HepG2 (cell line): Measurements from ENCODE around the gene RNF114. TPM values are rescaled to one million over a fixed set of nuclear protein-coding genes. Genes with fewer than 3 reads are reported as not detected.
A peak's percentile ranks its signal among the peaks of the same experiment; 100 is the strongest.

Experiments
- ATF1 ChIP-seq: IDR thresholded peaks from 2 replicates; pipeline ENCODE4 v1.6.1; 2016; ENCODE audit warnings: mild to moderate bottlenecking, control low read depth
- EP300 ChIP-seq, 3 experiments: sonication (generic) in 1 of 3; formaldehyde crosslinking in 1 of 3; IDR thresholded peaks; 2 replicates each; pipeline versions ENCODE4 v1.5.1 to v1.6.1; 2011 to 2020; ENCODE audit warnings: low read depth in 2 of 3, low read length in 2 of 3, borderline replicate concordance in 1 of 3, improper control_type of control experiment in 1 of 3, mild to moderate bottlenecking in 1 of 3, missing genetic modification reagents in 1 of 3, moderate library complexity in 1 of 3
- KDM2A ChIP-seq: sonication (generic); formaldehyde crosslinking; IDR thresholded peaks from 2 replicates; pipeline ENCODE4 v1.4.0; 2020; ENCODE audit warnings: low read depth, missing genetic modification reagents, borderline replicate concordance
- MATR3 ChIP-seq: sonication (generic); formaldehyde crosslinking; IDR thresholded peaks from 2 replicates; pipeline ENCODE4 v1.4.0; 2020; ENCODE audit warnings: missing genetic modification reagents
- NR2F2 ChIP-seq: IDR thresholded peaks from 2 replicates; pipeline ENCODE4 v1.6.1; 2012; ENCODE audit warnings: low read depth, inconsistent platforms, borderline replicate concordance
- PAF1 ChIP-seq: IDR thresholded peaks from 2 replicates; pipeline ENCODE4 v1.6.1; 2016; ENCODE audit warnings: missing genetic modification reagents, missing compliant biosample characterization
- PHF5A ChIP-seq: IDR thresholded peaks from one replicate; pipeline ENCODE4 v1.6.1; 2018; ENCODE audit warnings: low read depth, missing genetic modification reagents; ENCODE audit not compliant: unreplicated experiment
- RBM39 ChIP-seq: fragments of 200-400 bp; formaldehyde crosslinking; IDR thresholded peaks from one replicate; pipeline ENCODE4 v1.6.1; 2018; ENCODE audit warnings: antibody characterized with exemption, mild to moderate bottlenecking, low read depth, low read length; ENCODE audit not compliant: poor library complexity, severe bottlenecking
- SAP130 ChIP-seq: IDR thresholded peaks from 2 replicates; pipeline ENCODE4 v1.6.1; 2016; ENCODE audit warnings: low read depth
- TGIF2 ChIP-seq: IDR thresholded peaks from 2 replicates; pipeline ENCODE4 v1.6.1; 2016; ENCODE audit warnings: control low read depth, missing compliant biosample characterization
- ZNF121 ChIP-seq: sonication (generic); formaldehyde crosslinking; IDR thresholded peaks from 2 replicates; pipeline ENCODE4 v1.5.0; 2020; ENCODE audit warnings: mild to moderate bottlenecking, missing genetic modification reagents
- ZNF329 ChIP-seq: sonication (generic); formaldehyde crosslinking; IDR thresholded peaks from 2 replicates; pipeline ENCODE4 v1.9.0; 2021; ENCODE audit warnings: low read depth, mild to moderate bottlenecking, missing genetic modification reagents
- ZNF33A ChIP-seq: sonication (generic); formaldehyde crosslinking; IDR thresholded peaks from 2 replicates; pipeline ENCODE4 v1.5.1; 2020; ENCODE audit warnings: missing genetic modification reagents, mild to moderate bottlenecking, moderate library complexity, borderline replicate concordance
- ZNF781 ChIP-seq: sonication (generic); formaldehyde crosslinking; IDR thresholded peaks from 2 replicates; pipeline ENCODE4 v1.5.1; 2020; ENCODE audit warnings: borderline replicate concordance, mild to moderate bottlenecking, missing genetic modification reagents; ENCODE audit errors: not compliant biosample characterization
- ZNF839 ChIP-seq: sonication (generic); formaldehyde crosslinking; IDR thresholded peaks from 2 replicates; pipeline ENCODE4 v1.4.0; 2020; ENCODE audit warnings: missing genetic modification reagents, mild to moderate bottlenecking, borderline replicate concordance
- polyA plus RNA-seq, 8 experiments: library from polyadenylated mRNA; depleted of rRNA in 3 of 8; stranded (reverse) in 7 of 8; unstranded in 1 of 8; fragments of >200 nt; fragmentation: Illumina TruSeq in 4 of 8; extraction: Trizol in 4 of 8; gene quantifications; 2 replicates each; pipeline versions ENCODE4 v1.2.1 to v1.2.3, GENCODE V29; 2011 to 2016; ENCODE audit warnings: low read depth in 4 of 8, missing spikeins in 1 of 8, mixed read lengths in 1 of 8; ENCODE audit not compliant: insufficient read depth in 1 of 8
- total RNA-seq, 5 experiments: library from RNA; depleted of rRNA; stranded (reverse); fragments of >200 nt; fragmentation: Illumina TruSeq; extraction: Trizol; gene quantifications; 2 replicates each; pipeline ENCODE4 v1.2.3, GENCODE V29; 2016; ENCODE audit warnings: low read depth in 1 of 5
- TF ChIP-seq, protein P1 (sequence below): conservative IDR thresholded peaks from 2 replicates; pipeline ENCODE4 v1.6.1; 2018; ENCODE audit warnings: missing genetic modification reagents
- TF ChIP-seq, protein P2 (sequence below): sonication (generic); formaldehyde crosslinking; IDR thresholded peaks from 2 replicates; pipeline ENCODE4 v1.9.0; 2022; ENCODE audit warnings: missing genetic modification reagents, mild to moderate bottlenecking, borderline replicate concordance
- TF ChIP-seq, protein P3 (sequence below): sonication (generic); formaldehyde crosslinking; IDR thresholded peaks from 2 replicates; pipeline ENCODE4 v1.8.0; 2022; ENCODE audit warnings: mild to moderate bottlenecking, missing genetic modification reagents
- TF ChIP-seq, protein P4 (sequence below): sonication (generic); formaldehyde crosslinking; IDR thresholded peaks from 2 replicates; pipeline ENCODE4 v1.4.0; 2020; ENCODE audit warnings: mild to moderate bottlenecking, missing genetic modification reagents
- TF ChIP-seq, protein P5 (sequence below): sonication (generic); formaldehyde crosslinking; IDR thresholded peaks from 2 replicates; pipeline ENCODE4 v1.4.0; 2020; ENCODE audit warnings: low read depth, mild to moderate bottlenecking, missing genetic modification reagents

RNF114 gene
- total and polyA plus RNA-seq, 2 of the 13 experiments (the other 11 are each of a cell fraction or from before 2014, with no cell fraction given), result 119 to 126 TPM

DNA sequence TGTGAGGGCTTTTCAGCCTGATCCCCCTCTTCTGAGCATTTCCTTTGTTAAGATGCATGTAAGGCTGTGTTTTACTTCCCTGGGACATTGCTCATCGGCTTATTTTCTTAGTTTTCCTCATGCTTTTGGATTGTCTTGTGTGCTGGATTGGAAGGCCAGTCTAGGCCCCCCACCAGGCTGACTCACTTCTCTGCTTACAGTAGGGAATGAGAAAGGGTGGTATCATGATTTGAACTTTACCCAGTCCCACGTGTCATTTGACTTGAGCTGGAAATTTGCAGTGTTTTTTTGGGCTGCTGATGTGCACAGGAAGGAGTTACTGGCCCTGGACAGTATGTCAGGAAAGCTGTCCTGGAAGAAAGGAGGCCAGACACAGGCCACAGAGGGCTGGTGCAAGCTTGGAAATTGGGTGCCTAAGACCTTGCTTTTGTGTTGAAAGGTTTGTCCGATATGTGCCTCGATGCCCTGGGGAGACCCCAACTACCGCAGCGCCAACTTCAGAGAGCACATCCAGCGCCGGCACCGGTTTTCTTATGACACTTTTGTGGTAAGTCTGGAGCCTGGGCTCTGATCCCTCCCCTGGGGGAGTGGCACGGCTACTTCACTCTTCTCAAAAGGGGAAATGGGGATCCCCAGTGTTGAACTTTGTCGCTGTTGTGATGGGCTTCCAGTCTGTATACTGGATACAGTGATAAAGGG is 12.8 kb downstream of the RNF114 start (continued):
- TF ChIP-seq ZNF121 (CRISPR knock-in tag) (0 out of 2 replicates have a peak, but pooled peaks have one; percentile 17), SAP130 (CRISPR knock-in tag) (peak; percentile 87), PAF1 (CRISPR knock-in tag) (no peak), TGIF2 (CRISPR knock-in tag) (no peak), ZNF839 (CRISPR knock-in tag) (no peak), ZNF329 (CRISPR knock-in tag) (no peak), EP300 (IDR thresholded peaks at IDR 0.05; ENCODE audit: low read depth in 2 of 2, low read length in 2 of 2) (no peak), EP300 (CRISPR knock-in tag; IDR thresholded peaks at IDR 0.05; ENCODE audit: borderline replicate concordance) (no peak), PHF5A (CRISPR knock-in tag) (peak; percentile 59), NR2F2 (no peak), MATR3 (CRISPR knock-in tag) (no peak), ZNF33A (CRISPR knock-in tag) (no peak), KDM2A (no peak), ATF1 (peak; percentile 31; the same call in 1 of the 2 replicates), RBM39 (no peak), ZNF781 (CRISPR knock-in tag) (no peak)
- TF ChIP-seq, protein P1, sequence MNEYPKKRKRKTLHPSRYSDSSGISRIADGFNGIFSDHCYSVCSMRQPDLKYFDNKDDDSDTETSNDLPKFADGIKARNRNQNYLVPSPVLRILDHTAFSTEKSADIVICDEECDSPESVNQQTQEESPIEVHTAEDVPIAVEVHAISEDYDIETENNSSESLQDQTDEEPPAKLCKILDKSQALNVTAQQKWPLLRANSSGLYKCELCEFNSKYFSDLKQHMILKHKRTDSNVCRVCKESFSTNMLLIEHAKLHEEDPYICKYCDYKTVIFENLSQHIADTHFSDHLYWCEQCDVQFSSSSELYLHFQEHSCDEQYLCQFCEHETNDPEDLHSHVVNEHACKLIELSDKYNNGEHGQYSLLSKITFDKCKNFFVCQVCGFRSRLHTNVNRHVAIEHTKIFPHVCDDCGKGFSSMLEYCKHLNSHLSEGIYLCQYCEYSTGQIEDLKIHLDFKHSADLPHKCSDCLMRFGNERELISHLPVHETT (CRISPR knock-in tag), result no peak
- TF ChIP-seq, protein P2, sequence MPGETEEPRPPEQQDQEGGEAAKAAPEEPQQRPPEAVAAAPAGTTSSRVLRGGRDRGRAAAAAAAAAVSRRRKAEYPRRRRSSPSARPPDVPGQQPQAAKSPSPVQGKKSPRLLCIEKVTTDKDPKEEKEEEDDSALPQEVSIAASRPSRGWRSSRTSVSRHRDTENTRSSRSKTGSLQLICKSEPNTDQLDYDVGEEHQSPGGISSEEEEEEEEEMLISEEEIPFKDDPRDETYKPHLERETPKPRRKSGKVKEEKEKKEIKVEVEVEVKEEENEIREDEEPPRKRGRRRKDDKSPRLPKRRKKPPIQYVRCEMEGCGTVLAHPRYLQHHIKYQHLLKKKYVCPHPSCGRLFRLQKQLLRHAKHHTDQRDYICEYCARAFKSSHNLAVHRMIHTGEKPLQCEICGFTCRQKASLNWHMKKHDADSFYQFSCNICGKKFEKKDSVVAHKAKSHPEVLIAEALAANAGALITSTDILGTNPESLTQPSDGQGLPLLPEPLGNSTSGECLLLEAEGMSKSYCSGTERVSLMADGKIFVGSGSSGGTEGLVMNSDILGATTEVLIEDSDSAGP, result peak; percentile 49; the same call in 1 of the 2 replicates
- TF ChIP-seq, protein P3, sequence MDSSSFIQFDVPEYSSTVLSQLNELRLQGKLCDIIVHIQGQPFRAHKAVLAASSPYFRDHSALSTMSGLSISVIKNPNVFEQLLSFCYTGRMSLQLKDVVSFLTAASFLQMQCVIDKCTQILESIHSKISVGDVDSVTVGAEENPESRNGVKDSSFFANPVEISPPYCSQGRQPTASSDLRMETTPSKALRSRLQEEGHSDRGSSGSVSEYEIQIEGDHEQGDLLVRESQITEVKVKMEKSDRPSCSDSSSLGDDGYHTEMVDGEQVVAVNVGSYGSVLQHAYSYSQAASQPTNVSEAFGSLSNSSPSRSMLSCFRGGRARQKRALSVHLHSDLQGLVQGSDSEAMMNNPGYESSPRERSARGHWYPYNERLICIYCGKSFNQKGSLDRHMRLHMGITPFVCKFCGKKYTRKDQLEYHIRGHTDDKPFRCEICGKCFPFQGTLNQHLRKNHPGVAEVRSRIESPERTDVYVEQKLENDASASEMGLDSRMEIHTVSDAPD (CRISPR knock-in tag), result no peak
- TF ChIP-seq, protein P4, sequence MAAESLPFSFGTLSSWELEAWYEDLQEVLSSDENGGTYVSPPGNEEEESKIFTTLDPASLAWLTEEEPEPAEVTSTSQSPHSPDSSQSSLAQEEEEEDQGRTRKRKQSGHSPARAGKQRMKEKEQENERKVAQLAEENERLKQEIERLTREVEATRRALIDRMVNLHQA (CRISPR knock-in tag), result no peak
- TF ChIP-seq, protein P5, sequence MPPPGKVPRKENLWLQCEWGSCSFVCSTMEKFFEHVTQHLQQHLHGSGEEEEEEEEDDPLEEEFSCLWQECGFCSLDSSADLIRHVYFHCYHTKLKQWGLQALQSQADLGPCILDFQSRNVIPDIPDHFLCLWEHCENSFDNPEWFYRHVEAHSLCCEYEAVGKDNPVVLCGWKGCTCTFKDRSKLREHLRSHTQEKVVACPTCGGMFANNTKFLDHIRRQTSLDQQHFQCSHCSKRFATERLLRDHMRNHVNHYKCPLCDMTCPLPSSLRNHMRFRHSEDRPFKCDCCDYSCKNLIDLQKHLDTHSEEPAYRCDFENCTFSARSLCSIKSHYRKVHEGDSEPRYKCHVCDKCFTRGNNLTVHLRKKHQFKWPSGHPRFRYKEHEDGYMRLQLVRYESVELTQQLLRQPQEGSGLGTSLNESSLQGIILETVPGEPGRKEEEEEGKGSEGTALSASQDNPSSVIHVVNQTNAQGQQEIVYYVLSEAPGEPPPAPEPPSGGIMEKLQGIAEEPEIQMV (CRISPR knock-in tag), result 0 out of 2 replicates have a peak, but pooled peaks have one; percentile 30
